ENCODE data around the gene GSTO2.

Gene GSTO2

DNA sequence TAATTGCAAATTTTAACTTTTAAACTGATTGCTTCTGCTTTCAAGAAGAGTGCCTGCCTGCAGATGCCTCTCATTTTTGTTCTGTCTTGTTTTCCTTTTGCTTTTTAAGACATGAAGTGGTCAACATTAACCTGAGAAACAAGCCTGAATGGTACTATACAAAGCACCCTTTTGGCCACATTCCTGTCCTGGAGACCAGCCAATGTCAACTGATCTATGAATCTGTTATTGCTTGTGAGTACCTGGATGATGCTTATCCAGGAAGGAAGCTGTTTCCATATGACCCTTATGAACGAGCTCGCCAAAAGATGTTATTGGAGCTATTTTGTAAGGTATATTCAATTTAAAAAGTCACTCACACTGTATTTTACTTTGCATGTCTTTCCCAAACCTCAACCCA lies 8.8 kb downstream of the GSTO2 start:
- H3K36me3 ChIP-seq = no peaks in the 10 kb centered on the region
- H3K4me3 ChIP-seq = no peak overlapping the region
- peaks cover 0 to 8% (median 4%) of the 10 kb centered on the region in 4 donors for H3K4me1 ChIP-seq
- TF ChIP-seq, protein P1, sequence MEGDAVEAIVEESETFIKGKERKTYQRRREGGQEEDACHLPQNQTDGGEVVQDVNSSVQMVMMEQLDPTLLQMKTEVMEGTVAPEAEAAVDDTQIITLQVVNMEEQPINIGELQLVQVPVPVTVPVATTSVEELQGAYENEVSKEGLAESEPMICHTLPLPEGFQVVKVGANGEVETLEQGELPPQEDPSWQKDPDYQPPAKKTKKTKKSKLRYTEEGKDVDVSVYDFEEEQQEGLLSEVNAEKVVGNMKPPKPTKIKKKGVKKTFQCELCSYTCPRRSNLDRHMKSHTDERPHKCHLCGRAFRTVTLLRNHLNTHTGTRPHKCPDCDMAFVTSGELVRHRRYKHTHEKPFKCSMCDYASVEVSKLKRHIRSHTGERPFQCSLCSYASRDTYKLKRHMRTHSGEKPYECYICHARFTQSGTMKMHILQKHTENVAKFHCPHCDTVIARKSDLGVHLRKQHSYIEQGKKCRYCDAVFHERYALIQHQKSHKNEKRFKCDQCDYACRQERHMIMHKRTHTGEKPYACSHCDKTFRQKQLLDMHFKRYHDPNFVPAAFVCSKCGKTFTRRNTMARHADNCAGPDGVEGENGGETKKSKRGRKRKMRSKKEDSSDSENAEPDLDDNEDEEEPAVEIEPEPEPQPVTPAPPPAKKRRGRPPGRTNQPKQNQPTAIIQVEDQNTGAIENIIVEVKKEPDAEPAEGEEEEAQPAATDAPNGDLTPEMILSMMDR (IDR thresholded peaks at IDR 0.05) = no peak
- no peak overlapping the region for H3K27ac ChIP-seq
- intact Hi-C loops (cut with DNase I; ENCODE audit: low total_unique reads) = no loop called here
- no peak for DNase-seq
- no peaks in the 10 kb centered on the region for H3K9me3 ChIP-seq
- H3K27me3 ChIP-seq = peaks cover 0 to 19% of the 10 kb centered on the region in 2 donors

DNA sequence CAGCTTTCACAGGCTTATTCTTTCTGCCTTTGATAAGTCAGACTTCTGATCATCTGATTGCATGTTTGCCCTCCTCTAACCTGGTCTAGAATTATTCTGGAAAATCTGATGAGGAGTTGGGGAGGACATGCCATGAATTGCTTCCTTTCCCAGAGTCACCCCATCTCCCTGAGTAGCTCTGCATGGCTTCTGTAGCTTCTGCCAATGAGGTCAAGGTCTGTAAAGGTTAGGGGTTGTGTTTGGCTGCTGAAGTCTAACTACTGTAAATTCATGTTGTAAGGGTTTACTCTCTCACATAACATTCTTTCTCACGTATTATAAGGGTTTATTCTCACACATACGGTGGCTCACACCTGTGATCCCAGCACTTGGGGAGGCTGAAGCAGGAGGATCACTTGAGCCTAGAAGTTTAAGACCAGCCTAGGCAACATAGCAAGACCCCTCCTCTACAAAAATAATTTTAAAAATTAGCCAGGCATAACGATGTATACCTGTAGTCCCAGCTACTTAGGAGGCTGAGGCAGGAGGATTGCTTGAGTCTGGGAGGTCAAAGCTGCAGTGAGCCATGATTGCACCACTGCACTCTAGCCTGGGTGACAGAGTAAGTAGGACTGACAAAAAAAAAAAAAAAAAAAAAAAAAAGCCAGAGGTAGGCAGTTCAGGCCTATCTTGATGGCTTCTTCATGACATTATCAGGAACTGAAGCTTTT lies 10.7 kb downstream of the GSTO2 start:
- Histone ChIP-seq H3K4me3 (no peak overlapping the region), H3K4me1 (peaks cover 0 to 5% (median 2%) of the 10 kb centered on the region in 4 donors), H3K27me3 (peaks cover 0 to 15% of the 10 kb centered on the region in 2 donors), H3K9me3 (no peaks in the 10 kb centered on the region), H3K36me3 (no peaks in the 10 kb centered on the region), H3K27ac (no peak overlapping the region)
- no peak for DNase-seq
- TF ChIP-seq, protein P1 (IDR thresholded peaks at IDR 0.05) = no peak
- intact Hi-C loops (cut with DNase I; ENCODE audit: low total_unique reads) = no loop called here

DNA sequence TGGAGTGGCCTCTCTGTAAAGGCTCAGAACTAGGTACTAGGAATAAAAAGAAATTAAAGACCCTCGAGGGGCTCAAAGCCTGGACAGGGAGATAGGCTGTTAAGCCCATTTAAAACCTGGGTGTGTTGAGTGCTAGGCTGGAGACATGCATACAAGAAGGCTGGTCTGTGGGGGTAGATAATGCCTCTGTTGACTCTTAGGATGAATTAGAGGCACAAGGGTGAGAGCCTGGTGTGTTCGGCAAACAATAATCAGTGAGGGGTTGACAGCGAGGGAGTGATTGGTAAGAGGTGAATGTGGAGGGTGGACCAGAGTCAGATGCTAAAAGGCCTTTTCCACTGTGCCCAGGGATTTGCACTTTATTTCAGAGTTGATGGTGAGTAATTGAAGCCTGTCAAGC lies 12.7 kb downstream of the GSTO2 start:
- no peak overlapping the region for H3K27ac ChIP-seq
- no peaks in the 10 kb centered on the region for H3K4me1 ChIP-seq
- H3K4me3 ChIP-seq = no peak overlapping the region
- DNase-seq = no peak
- intact Hi-C loops (cut with DNase I; ENCODE audit: low total_unique reads) = no loop called here
- H3K27me3 ChIP-seq = no peaks in the 10 kb centered on the region
- H3K9me3 ChIP-seq = no peaks in the 10 kb centered on the region
- no peaks in the 10 kb centered on the region for H3K36me3 ChIP-seq
- TF ChIP-seq, protein P1 (IDR thresholded peaks at IDR 0.05) = no peak

DNA sequence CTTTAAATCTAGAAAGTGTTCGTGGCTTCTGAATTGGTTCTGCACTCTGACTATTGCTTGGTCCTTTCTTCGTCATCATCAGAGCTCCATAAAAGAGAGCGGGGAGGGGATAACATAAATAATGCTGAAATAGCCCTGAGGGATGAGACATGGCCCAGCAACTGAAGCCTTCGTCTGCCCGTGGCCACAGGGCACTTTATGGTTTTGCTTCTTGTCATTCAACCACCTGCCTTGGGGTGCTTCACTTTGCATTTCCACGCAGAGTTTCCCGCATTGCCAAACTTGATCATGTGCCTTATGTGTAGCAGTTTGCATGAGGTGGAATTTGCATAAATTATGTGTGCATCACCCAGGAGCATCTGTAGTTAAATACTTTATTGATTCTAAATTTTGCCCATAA lies 15.9 kb downstream of the GSTO2 start:
- no peak for DNase-seq
- intact Hi-C loops (cut with DNase I; ENCODE audit: low total_unique reads) = no loop called here
- no peaks in the 10 kb centered on the region for H3K27me3 ChIP-seq

DNA sequence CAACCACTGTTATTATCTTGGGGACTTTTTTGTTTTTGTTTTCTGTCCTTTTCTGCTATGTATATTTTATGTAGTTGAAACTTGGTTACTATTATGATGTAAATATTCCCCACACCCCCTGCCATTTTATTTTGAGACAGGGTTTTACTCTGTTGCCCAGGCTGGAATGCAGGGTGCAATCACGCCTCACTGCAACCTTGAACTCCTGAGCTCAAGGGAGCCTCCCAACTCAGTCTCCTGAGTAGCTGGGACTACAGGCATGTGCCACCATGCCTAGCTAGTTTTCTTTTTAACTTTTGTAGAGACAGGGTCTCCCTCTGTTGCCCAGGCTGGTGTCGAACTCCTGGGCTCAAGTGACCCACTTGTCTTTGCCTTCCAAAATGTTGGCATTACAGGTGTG lies 18.0 kb downstream of the GSTO2 start:
- Histone ChIP-seq H3K4me1 (peaks cover 0 to 8% (median 5%) of the 10 kb centered on the region in 4 donors), H3K36me3 (no peaks in the 10 kb centered on the region), H3K27ac (no peak overlapping the region), H3K9me3 (no peaks in the 10 kb centered on the region), H3K4me3 (no peak overlapping the region), H3K27me3 (no peaks in the 10 kb centered on the region)
- intact Hi-C loops (cut with DNase I; ENCODE audit: low total_unique reads) = no loop called here
- no peak for DNase-seq
- TF ChIP-seq, protein P1 (IDR thresholded peaks at IDR 0.05) = no peak

More for the DNA sequence above, 15.9 kb downstream of the GSTO2 start:
- TF ChIP-seq, protein P1 (IDR thresholded peaks at IDR 0.05) = no peak
- Histone ChIP-seq H3K36me3 (no peaks in the 10 kb centered on the region), H3K9me3 (no peaks in the 10 kb centered on the region), H3K4me3 (no peak overlapping the region), H3K27ac (no peak overlapping the region), H3K4me1 (no peaks in the 10 kb centered on the region)

All from tibial artery (tissue), 4 donors.